PFSK-1 (cell line): ENCODE data around the gene TCIRG1.

Source experiments
- FOXP2 ChIP-seq: optimal IDR thresholded peaks from 2 replicates; pipeline ENCODE3; 2011; ENCODE audit warnings: borderline replicate concordance, control low read depth, inconsistent platforms; ENCODE audit not compliant: insufficient read depth; ENCODE audit errors: extremely low read length, extremely low read depth
- POLR2AphosphoS5 ChIP-seq: IDR thresholded peaks from 2 replicates; pipeline ENCODE4 v1.6.1; 2012; ENCODE audit warnings: low read depth, mild to moderate bottlenecking, control low read depth, low read length, moderate library complexity
- REST ChIP-seq, 2 experiments: IDR thresholded peaks; 2 replicates each; pipeline versions ENCODE4 v1.6.1 to v1.8.0; 2011 to 2012; ENCODE audit warnings: low read depth in 2 of 2, low read length in 2 of 2, control low read depth in 1 of 2, inconsistent platforms in 1 of 2, mild to moderate bottlenecking in 1 of 2, moderate library complexity in 1 of 2; ENCODE audit not compliant: insufficient read depth in 1 of 2
- SIN3A ChIP-seq: IDR thresholded peaks from 2 replicates; pipeline ENCODE4 v1.6.1; 2012; ENCODE audit warnings: mild to moderate bottlenecking, low read length, moderate library complexity, borderline replicate concordance; ENCODE audit not compliant: insufficient read depth
- TAF1 ChIP-seq: IDR thresholded peaks from 2 replicates; pipeline ENCODE4 v1.6.1; 2012; ENCODE audit warnings: low read length, control low read depth, borderline replicate concordance; ENCODE audit not compliant: insufficient read depth

GRCh38 chr11:68006606-68007166, 32.1 kb upstream of the TCIRG1 start:
- TF ChIP-seq POLR2AphosphoS5 (no peak), REST (IDR thresholded peaks at IDR 0.05; ENCODE audit: insufficient read depth in 1 of 2, low read depth in 2 of 2, low read length in 2 of 2) (no peak), SIN3A (no peak), FOXP2 (no peak), TAF1 (no peak)
